ENCODE results near the gene CRYBG1.

DNA sequence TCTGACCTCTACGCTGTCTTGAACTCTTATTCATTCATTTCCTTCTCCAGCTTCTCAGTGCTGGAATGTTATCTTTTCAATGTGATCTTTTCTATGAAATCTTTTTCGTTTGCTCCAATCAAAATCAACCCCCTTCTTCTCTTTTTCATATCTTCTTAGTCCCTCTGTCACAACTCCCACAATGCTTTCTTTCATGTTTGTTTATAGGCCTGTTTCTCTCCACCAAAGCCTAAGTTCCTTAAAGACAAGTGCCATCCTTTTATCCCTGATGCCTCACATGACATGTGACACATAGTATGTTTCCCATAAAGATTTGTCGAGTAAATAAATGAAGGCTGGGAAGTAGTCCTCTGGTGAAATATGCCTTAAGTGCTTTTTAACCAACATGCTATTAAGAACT is 38.1 kb downstream of the CRYBG1 start:
- TF ChIP-seq, protein P1, sequence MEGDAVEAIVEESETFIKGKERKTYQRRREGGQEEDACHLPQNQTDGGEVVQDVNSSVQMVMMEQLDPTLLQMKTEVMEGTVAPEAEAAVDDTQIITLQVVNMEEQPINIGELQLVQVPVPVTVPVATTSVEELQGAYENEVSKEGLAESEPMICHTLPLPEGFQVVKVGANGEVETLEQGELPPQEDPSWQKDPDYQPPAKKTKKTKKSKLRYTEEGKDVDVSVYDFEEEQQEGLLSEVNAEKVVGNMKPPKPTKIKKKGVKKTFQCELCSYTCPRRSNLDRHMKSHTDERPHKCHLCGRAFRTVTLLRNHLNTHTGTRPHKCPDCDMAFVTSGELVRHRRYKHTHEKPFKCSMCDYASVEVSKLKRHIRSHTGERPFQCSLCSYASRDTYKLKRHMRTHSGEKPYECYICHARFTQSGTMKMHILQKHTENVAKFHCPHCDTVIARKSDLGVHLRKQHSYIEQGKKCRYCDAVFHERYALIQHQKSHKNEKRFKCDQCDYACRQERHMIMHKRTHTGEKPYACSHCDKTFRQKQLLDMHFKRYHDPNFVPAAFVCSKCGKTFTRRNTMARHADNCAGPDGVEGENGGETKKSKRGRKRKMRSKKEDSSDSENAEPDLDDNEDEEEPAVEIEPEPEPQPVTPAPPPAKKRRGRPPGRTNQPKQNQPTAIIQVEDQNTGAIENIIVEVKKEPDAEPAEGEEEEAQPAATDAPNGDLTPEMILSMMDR (IDR thresholded peaks at IDR 0.05) = no peak
- no peak for TF ChIP-seq JUNB (IDR thresholded peaks at IDR 0.05)
- no peak for TF ChIP-seq MAZ (IDR thresholded peaks at IDR 0.05; ENCODE audit: borderline replicate concordance, low read depth, low read length)
- TF ChIP-seq, protein P2, sequence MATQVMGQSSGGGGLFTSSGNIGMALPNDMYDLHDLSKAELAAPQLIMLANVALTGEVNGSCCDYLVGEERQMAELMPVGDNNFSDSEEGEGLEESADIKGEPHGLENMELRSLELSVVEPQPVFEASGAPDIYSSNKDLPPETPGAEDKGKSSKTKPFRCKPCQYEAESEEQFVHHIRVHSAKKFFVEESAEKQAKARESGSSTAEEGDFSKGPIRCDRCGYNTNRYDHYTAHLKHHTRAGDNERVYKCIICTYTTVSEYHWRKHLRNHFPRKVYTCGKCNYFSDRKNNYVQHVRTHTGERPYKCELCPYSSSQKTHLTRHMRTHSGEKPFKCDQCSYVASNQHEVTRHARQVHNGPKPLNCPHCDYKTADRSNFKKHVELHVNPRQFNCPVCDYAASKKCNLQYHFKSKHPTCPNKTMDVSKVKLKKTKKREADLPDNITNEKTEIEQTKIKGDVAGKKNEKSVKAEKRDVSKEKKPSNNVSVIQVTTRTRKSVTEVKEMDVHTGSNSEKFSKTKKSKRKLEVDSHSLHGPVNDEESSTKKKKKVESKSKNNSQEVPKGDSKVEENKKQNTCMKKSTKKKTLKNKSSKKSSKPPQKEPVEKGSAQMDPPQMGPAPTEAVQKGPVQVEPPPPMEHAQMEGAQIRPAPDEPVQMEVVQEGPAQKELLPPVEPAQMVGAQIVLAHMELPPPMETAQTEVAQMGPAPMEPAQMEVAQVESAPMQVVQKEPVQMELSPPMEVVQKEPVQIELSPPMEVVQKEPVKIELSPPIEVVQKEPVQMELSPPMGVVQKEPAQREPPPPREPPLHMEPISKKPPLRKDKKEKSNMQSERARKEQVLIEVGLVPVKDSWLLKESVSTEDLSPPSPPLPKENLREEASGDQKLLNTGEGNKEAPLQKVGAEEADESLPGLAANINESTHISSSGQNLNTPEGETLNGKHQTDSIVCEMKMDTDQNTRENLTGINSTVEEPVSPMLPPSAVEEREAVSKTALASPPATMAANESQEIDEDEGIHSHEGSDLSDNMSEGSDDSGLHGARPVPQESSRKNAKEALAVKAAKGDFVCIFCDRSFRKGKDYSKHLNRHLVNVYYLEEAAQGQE (IDR thresholded peaks at IDR 0.05) = no peak
- no peak for TF ChIP-seq EP300 (IDR thresholded peaks at IDR 0.05)
- TF ChIP-seq, protein P3, sequence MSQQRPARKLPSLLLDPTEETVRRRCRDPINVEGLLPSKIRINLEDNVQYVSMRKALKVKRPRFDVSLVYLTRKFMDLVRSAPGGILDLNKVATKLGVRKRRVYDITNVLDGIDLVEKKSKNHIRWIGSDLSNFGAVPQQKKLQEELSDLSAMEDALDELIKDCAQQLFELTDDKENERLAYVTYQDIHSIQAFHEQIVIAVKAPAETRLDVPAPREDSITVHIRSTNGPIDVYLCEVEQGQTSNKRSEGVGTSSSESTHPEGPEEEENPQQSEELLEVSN (IDR thresholded peaks at IDR 0.05; ENCODE audit: borderline replicate concordance, low read depth) = no peak
- no peak for TF ChIP-seq KDM5A (IDR thresholded peaks at IDR 0.05)
- no peak for TF ChIP-seq CBX2 (IDR thresholded peaks at IDR 0.05; ENCODE audit: borderline replicate concordance, low read depth)

Measured in A549 (cell line).